HCEC 1CT (cell line): Measurements from ENCODE around the gene MROH2B.
A peak's percentile ranks its signal among the peaks of the same experiment; 100 is the strongest.
"Not testable (repeated sequence)": the region's sequence is repeated elsewhere in the genome, so short reads cannot be mapped to it uniquely, and the experiment has no call there.

ENCODE experiments used
- DNase-seq: peaks from one replicate; pipeline ENCODE4 v3.0.0-alpha.2; 2017

Gene MROH2B

DNA sequence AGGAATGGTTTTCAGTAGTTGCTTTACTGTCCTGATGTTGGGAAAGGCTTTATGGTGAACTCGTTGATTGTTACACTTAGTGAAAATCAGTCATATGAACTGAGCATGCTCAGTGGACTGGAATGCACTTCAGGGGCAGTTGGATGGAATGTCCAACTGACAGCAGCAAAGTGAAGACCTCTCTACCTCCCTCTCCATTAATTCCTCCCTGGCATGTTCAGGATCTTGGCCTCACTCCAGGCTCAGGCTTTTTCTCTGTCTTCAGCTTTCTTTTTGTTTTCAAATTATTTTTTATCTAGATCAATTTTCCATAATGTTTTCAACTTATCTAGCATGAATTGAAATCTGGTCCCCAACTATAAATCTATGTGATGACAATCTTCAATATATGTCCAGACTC lies at the start of gene MROH2B:
Gene MROH2B, minus strand, starts transcription at position 101 of the 400 bp plus-strand sequence. CDS start 490 bp downstream, outside the sequence.
- DNase-seq, result no peak

DNA sequence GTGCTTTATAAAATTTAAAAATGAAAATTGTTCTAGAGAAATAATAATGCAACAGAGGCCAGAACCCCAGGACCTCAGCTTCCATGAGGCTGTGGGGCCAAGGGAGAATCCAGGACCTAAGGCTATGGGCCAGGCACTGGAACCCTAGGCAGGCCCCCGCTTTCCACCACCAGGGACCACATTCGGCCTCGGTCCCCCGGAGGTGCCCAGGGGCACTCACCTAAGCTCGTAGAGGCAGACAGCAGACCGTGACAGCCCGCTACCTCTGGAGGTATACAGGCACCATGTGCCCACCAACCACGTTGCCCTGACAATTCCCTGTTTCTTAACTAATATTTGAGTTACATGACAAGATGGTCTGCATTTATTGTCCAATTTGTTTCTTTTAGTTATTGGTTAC lies 49.5 kb upstream of the MROH2B start:
- no peak for DNase-seq

DNA sequence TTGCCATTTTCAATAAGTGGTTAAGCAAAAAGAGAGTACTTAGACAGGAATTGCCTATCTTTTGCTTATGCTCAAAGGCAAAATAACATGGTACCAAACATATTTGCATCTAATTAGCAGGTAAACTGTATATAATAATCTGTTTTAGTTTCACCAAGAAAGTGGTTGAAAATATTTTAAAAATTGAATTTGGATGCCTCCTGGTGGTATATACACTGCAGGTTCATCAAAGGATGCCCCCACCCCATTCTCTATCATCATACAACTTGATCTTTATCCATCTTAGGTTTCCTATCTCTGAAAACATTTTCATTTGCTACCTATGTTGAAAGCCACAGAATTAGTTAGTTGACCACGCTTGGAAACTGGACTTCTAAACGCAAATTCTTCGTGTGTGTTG lies 47.0 kb upstream of the MROH2B start:
- peak; percentile 9 for DNase-seq

DNA sequence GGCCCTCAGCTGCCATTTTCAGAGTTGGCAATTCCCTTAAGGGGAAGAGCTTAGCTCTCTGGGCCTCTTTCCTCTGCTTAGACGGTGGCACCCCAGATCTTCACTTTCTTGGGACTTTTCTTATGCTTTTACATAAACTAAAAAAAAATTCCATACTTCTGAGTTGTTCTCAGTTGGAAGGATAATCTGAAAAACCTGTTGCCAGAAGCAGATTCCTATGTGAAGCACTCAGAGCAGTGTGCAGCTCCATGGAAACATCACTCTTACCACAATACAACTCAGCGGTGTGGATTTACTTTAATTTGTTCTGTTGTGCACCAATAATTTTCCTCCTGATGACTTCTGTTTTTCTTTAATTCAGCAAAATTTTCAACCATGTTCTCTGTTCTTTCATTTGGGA lies 44.1 kb upstream of the MROH2B start:
- peak; percentile 84 for DNase-seq

DNA sequence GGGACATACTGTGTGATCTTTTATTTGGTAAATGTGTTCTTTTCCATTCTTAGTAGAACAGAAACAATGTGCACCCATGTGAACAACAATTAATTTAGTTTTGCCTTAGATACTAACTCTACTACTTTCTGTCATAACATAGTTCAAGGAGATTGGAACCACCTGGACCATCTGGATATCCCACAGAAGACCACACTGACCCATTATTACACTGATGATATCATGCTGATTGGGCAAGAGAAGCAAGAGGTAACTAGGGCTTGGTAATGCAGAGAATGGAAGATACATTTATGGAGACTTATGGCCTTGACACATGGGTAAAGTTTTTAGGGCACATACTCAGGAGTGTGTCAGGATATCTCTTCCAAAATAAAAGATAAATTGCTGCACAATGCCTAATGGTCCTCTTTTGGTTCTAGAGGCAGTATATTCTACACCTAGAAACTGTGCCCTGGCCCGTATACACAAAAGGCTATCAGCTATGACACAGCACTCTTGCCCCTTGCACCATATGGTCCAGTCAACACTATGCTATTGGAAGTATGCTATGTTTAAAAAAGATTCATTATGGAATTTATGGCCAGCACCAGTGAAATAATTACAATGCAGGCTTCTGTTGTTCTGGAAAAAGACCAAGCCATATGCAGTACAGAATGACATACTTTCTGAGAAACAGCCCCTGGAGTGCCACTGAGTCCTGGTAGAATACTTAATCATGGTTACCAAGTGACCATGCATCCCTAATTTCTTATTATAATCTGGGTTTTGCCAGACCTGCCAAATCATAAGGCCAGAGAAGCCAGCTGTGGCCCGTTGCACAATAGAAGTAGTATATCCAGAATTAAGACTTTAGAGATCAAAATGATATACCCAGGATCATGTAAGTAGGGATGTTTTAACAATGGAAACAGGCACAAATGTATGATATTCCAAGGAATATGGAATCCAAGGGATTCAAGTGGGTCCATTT lies 41.6 kb upstream of the MROH2B start:
- peak; percentile 85 for DNase-seq

DNA sequence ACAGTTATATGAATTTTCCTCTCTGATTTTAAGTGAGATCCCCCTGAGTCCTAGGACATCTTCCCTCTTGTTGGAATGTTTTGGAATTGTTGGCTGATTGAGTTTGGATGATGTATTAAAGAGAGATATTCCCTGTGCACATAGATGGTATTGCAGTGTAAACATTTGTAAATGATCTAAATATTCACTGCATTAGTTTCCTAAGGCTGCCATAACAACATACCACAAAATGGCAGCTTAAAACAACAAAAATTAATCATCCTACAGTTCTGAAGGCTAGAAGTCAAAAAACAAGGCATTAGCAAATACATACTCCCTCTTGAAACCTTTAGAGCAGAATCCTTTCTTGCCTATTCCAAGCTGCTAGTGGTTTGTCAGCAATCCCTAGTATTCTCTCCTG lies 38.0 kb upstream of the MROH2B start:
- DNase-seq, result peak; percentile 65

DNA sequence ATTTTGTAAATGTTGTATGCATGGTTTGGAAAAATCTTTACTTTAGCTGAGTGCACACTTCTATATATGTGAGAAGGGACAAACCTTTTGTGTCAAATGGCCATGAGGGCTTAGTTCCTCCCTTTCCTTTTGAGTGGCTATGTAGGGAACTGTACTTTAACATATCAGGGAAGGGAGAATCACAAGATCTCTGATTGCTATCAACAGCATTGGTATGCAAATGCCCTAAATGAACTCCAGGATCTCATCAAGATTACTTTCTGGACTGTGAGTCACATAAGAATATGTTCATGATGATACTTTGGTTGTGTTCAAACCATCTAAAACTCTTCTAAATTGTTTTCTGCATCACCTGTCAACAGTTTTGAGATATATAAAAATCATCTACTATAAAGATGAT lies 31.2 kb upstream of the MROH2B start:
- no peak for DNase-seq

DNA sequence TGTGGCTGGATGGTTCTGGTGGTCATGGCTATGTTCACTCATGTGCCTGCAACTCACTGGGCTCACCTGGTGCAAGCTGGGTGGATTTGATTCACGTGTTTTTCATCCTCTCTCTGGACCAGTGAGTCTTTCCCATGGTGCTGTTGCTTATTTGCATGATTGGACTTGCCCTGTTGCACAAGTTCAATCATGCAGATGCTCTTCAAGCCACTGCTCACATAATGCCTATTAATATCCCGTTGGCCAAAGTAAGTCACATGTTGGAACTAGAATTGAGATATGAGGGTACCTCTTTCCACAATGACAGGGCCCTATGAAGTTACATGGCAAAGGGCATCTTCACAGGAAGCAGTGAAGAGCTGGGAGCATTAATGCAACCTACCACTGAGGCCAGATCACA lies 26.5 kb upstream of the MROH2B start:
- DNase-seq, result no peak

DNA sequence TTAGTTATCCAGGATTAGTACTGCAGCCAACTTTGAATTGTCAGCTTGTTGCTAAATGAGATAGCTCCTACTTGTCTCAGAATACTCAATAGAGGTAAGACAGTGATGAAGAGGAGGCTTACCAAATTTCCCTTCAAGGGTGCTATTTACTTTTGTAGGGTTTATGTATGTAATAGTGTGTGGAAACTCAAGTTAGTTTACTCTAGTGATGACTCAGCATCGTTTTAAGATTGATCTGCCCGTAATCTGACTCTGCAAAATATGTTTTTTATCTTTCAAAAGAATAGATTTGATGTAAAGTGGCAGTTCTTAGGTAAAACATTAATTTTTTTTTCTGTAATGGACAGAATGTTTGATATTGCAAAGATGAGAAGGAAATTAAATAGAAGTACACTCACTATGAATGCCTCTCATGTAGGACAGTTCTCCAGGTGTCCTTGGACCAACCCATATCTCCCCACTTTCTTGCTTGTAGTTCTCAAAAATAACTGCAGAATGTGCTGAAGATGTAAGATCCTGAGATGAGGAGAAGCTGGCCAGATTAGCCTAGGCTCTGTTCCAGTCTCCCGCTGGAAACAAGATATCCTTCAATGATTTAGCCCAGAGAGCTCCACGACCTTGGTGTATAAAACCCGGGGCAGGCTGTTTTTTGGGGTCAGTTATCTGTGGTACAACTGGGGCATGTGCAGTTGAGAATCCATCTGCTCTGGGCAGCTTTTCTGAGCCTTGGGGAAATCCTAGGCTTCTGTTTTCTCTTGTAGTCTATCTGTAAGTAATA lies 24.4 kb upstream of the MROH2B start:
- DNase-seq, result peak; percentile 15

DNA sequence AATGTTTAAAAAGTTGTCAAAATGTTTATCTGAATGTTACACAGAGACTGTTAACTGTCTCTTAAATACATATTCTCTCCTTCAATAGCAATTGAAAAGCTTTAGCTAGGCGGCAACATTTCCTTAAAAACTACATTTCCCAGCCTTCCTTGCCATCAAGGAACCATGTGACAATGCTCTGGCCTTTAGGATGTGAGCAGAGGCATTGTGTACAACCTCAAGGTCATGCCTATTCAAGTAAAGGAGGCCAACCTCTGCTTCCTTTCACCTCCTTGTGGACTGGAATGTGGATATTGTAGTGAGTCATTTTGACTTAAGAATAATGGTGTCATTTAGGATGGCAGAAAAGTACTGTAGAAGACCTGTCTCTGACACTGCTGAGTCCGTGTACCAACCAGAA lies 23.7 kb upstream of the MROH2B start:
- peak; percentile 39 for DNase-seq

DNA sequence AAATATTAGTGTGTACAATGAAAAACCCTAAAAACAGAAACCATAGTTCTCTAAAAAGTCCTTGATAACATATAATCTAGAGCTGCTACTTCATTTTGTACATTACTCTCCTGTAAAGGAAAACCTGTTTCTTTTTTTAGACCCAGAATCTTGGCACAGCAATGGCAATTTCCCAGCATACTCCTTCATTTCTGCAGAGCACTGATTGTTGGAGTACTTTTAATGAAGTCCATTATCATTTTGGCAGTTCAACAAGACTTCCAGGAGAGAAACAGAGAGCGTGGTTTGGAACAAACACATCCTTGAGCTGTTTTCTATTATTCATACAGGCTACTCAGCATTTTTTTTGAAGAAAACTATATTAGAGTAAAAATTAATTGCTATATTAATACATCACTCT lies 22.7 kb upstream of the MROH2B start:
- no peak for DNase-seq

DNA sequence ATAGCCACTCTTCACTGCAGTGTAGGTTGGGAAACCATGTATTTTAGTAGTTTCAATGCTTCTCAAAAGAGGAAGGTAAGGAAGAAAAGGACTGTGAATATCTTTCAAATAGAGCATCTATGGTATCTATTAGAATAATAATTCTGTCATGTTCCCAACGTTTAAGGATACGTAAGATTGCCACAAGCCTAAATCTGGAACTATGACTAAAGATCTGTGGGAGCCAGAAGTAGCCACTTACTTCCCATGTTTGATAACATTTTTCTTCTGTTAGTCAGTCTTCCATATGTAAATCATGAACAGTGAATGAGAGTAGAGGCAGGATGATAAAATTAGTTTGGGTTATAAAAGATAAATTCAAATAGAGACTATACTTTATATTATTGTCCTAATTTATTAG lies 16.3 kb upstream of the MROH2B start:
- DNase-seq, result peak; percentile 89

DNA sequence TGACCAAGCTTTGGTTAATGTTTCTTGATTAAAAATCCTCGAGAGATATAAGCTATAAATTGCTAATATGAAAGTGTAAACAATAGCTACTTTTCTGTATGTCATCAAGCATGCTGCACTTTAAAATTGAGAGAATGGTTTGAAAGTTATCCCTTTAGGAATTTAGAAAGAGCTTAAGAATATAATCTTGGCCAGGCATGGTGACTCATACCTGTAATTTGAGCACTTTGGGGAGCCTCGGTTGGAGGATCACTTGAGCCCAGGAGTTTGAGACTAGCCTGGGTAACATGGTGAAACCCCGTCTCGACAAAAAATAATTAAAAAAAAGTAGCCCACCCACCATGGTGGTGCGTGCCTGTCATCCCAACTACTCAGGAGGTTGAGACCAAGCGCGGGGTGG lies 12.2 kb upstream of the MROH2B start:
- DNase-seq, result peak; percentile 41

DNA sequence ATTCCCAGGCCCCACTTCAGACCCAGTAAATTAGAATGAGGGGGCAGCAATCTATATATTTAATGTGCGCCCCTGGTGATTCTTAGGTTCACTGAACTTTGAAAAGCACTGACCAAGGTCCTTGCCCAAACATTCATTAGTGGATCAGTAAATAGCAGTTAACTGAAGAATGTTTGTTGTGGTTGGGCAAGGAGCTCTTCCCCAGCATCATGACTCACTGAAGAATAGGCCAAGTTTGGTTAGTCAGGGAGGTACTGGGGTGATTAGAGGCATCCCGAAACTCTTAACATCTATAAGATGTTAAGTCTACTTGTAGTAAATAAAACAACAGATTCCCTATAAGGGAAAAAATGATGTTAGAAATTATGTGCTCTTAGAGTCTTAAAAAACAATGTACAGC lies 833 bp upstream of the MROH2B start:
- peak; percentile 90 for DNase-seq

DNA sequence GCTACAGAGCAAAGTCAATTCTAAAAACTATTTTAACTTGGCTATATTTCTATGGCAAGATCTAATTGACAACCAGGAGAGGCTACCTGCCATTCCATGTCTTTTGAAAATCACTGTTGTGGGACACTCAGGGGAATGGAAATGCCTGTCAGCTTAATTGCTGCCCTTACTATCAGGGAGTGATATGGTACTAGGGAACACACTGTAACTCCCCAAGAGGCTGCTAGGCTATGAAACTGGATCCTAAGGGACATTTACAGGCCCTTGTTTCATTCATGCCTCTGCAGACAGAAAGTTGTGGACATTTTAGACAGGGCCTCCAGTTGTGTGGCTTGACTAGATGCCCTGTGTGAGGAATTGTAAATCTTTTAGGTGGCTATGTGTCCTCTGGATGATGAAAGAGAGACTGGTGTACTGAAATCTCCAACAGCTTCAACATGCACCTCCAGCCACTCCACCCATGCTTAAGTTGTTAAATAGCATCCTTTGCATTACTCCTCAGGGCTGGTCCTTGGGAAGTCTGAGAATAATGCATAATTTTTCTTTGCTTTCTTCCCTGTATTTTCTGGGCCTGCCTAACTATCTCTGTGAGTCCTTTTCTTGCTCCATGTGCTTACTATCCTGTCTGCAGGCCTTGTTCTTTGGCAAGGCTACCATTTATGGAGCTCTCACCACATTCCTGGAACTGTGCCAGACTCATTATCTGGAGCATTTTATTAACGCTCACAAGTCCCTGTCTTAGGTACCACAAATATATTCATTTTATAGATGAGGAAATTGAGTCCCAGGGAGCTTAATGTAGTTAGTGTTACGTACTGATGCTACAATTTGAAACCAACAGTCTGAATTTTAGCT lies 3.2 kb downstream of the MROH2B start:
- DNase-seq, result no peak

DNA sequence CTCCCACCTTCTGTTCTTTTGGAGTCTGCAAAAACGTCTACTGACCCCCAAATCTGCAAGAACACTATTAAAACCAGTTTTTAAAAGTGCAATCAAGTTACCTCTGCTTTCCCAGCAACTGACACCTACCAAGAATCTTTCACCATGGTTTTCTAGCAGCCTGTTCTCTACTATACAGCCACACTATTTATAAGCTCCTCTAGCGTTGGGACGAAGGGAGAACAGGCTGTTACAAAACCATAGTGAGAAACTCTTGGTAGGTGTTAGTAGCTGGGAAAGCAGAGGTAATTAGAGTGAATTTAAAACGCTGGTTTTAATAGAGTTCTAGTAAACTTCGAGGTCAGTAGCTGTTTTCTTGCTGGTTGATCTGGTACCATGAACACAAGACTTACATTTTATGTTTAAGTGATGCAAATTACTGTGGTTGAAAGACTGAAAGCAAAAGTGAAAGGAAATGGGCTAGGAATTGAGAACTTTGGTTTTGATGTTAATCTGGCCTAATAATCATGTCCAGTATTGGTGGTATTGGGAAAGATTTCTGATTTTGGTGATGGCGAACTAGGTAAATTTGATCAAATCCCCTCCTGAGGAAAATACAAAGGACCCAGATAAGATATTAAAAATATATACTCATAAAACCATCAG lies 5.3 kb downstream of the MROH2B start:
- DNase-seq, result no peak

DNA sequence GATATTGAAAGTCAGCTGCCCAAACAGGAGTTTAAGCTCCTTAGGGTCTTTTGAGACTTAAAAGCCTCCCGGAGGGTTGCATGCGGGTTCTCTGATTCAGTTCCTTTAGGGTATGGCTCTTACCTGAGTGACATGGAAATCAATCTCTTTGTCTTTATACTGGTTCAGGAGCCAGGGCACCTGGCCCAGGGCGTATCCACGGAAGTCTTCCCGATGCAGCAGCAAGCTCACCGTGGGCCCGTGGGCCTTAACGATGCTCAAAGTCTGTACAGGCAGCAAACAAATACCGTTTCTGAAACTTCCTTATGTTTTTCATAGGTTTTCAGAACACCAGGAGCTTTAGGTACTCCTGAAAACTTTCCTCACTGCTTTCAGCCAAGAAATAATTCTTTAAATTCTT lies 13.2 kb downstream of the MROH2B start:
- DNase-seq, result no peak

DNA sequence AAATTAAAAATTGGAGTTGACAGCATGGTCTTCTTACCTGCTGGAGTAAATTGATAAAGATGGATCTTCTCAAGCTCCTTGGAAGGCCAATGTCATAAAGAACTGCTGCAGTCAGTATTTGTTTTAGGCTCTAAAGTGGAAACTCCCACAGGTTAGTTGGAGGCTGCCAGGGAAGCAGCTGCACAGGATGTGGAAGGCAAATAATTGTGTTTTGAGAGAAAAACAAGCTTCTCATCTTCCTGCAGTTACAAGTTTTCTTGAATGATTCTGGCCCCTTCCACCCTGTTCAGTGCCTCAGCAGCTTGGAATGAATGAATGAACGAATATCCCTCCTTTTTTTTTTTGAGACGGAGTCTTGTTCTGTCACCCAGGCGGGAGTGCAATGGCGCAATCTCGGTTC lies 13.9 kb downstream of the MROH2B start:
- no peak for DNase-seq

DNA sequence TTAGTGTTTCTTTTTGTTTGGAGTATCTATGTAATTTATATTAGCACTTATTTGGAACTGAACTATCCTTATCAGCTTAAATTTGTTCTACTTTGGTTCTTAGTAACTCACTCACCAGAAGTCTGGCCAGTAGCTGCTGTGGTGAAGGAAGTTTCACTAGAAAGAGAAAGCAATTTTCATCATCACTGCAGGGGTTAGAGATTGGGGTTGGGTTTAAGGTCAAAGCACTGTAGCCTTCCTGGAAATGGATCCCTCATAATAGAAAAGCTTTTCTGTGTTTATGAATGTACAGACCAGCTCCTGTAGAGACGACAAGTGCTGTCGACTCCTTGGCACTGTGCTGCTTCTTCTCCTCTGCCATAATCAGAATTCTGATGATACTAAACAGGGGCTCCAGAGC lies 22.2 kb downstream of the MROH2B start:
- no peak for DNase-seq

DNA sequence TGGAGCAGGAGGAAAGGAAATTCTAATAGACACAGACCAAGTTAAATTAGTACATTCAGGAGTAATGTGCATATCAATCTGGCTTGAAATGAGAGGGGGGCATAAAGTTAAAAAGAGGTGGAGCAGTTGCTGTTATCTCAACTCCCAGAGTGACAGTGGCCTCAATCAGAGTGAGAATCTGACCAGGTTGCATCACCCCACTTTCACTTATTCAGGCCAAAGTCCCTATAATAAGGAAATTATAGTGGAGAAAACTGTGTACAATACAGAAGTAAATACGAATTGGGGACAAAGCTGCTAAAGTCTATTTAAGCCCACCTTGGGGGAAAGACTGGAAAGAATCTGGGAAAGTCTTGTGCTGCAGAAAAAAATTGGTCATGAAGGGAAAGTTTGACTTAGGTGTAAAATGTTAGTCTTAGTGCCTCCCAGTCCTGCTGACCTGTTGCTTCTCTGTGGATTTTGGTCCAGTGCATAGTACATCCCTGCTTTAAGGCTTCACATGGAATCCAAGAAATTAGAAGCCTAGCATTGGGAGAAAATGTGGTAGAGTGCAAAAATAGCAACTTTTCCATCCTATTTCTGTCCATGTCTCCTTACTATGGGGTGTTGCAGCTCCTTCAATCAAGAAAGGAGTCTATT lies 27.9 kb downstream of the MROH2B start:
- no peak for DNase-seq

DNA sequence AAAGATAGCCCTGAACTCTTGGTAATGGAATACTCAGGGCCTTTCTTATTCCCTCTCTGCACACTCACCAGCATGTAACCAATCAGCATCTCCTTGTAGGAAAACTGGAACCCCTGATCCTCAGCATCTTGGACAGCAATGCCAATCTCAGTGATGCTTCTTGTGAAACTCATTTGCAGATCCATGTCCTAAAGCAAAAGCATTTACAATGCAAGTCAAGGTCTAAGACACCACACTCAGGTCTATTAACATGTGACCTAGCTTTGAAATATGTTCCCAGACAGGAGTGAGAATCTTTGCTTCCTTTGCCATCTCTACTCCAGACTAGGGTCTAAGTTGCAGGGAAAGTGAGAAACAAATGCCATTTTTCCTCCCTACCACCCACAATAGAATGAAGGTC lies 38.2 kb downstream of the MROH2B start:
- DNase-seq, result no peak

DNA sequence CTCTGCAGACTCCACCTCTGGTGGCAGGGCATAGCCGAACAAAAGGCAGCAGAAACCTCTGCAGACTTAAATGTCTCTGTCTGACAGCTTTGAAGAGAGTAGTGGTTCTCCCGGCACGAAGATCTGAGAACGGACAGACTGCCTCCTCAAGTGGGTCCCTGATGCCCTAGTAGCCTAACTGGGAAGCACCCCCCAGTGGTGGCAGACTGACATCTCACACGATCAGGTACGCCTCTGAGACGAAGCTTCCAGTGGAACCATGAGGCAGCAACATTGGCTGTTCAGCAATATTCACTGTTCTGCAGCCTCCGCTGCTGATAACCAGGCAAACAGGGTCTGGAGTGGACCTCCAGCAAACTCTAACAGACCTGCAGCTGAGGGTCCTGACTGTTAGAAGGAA lies 48.5 kb downstream of the MROH2B start:
- DNase-seq, result not testable (repeated sequence)
